DOHH2 (cell line): ENCODE measurements around the gene GOLGA3.

ENCODE experiments used
- H3F3A ChIP-seq: fragments of 200-600 bp; sonication (generic), shearing (Covaris generic); 2 replicates; pipeline ENCODE4 v1.6.0; 2016; ENCODE audit warnings: antibody characterized with exemption, mild to moderate bottlenecking; ENCODE audit not compliant: control insufficient read depth, insufficient read depth
- H3K27ac ChIP-seq: fragments of 200-600 bp; sonication (generic); 2 replicates; pipeline ENCODE4 v1.5.1; 2014; ENCODE audit warnings: low read depth, mild to moderate bottlenecking, low read length, moderate library complexity
- H3K27me3 ChIP-seq: fragments of 200-600 bp; sonication (generic); 2 replicates; pipeline ENCODE4 v1.6.1; 2014; ENCODE audit warnings: mild to moderate bottlenecking, low read length, mixed read lengths; ENCODE audit not compliant: control insufficient read depth
- H3K36me3 ChIP-seq: fragments of 200-600 bp; sonication (generic); 2 replicates; pipeline ENCODE4 v1.6.1; 2014; ENCODE audit warnings: mild to moderate bottlenecking, low read length, moderate library complexity, mixed read lengths; ENCODE audit not compliant: control insufficient read depth
- H3K4me1 ChIP-seq: fragments of 200-600 bp; sonication (generic); 2 replicates; pipeline ENCODE4 v1.6.1; 2014; ENCODE audit warnings: mild to moderate bottlenecking, low read length, mixed read lengths; ENCODE audit not compliant: control insufficient read depth
- H3K4me2 ChIP-seq: fragments of 200-600 bp; sonication (generic); 2 replicates; pipeline ENCODE4 v1.6.0; 2014; ENCODE audit warnings: mild to moderate bottlenecking, low read length, moderate library complexity
- H3K4me3 ChIP-seq: fragments of 200-600 bp; sonication (generic); 2 replicates; pipeline ENCODE4 v1.5.1; 2014; ENCODE audit warnings: mild to moderate bottlenecking, low read length, mixed read lengths
- H3K79me2 ChIP-seq: fragments of 200-600 bp; sonication (generic); 2 replicates; pipeline ENCODE4 v1.6.1; 2014; ENCODE audit warnings: mild to moderate bottlenecking, low read length, mixed read lengths; ENCODE audit not compliant: control insufficient read depth
- H3K9me2 ChIP-seq: fragments of 200-600 bp; sonication (generic); replicated peaks from 2 replicates; pipeline ENCODE4 v1.6.1; 2014; ENCODE audit warnings: mild to moderate bottlenecking, low read length, mixed read lengths; ENCODE audit not compliant: control insufficient read depth
- H3K9me3 ChIP-seq: fragments of 200-600 bp; sonication (generic); 2 replicates; pipeline ENCODE4 v1.6.1; 2014; ENCODE audit warnings: antibody characterized with exemption, low read length, mixed read lengths; ENCODE audit not compliant: control insufficient read depth, insufficient read depth
- H4K20me1 ChIP-seq: fragments of 200-600 bp; sonication (generic); 2 replicates; pipeline ENCODE4 v1.6.0; 2014; ENCODE audit warnings: low read depth, mild to moderate bottlenecking, antibody characterized with exemption, low read length, moderate library complexity; ENCODE audit not compliant: control insufficient read depth, insufficient read depth
- EZH2phosphoT487 ChIP-seq: fragments of 200-600 bp; sonication (generic); IDR thresholded peaks from 2 replicates; pipeline ENCODE4 v1.6.1; 2017; ENCODE audit warnings: borderline replicate concordance, mild to moderate bottlenecking, antibody characterized with exemption, low read length, moderate library complexity, mixed read lengths
- TF ChIP-seq, protein P1 (sequence below): fragments of 200-600 bp; sonication (generic); IDR thresholded peaks from one replicate; pipeline ENCODE4 v1.5.1; 2014; ENCODE audit warnings: antibody characterized with exemption, mild to moderate bottlenecking, low read depth, low read length; ENCODE audit not compliant: poor library complexity, severe bottlenecking

The GOLGA3 gene

GRCh38 chr12:132747395-132747794, 81.3 kb downstream of the GOLGA3 start:
- H3K79me2 ChIP-seq = peaks cover 83% of the 10 kb centered on the region

DNA sequence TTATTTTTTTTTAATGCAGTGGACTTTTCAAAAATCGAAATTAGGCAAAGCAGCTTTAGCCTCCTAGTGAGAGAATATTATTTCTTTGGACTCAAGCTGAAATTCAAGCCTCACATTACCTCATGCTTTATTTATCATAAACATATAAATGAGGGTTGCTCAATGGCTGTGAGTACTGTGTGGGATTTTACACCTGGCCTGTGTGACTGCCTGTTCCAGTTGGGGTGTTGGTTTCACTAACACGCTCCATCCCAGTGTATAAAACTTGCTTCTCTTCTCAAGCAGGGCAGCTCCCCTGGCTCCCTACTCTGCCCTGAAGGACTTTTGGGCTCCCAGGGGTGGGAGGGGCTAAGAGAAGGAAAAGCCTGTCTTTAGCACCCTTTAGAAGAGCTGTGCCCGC, 82.1 kb downstream of the GOLGA3 start:
- Histone ChIP-seq H3K4me3 (no peak overlapping the region), H4K20me1 (peaks cover 5% of the 10 kb centered on the region; the same call in 1 of the 2 replicates), H3K27me3 (no peaks in the 10 kb centered on the region), H3K9me2 (no peaks in the 10 kb centered on the region), H3K79me2 (peaks cover 84% of the 10 kb centered on the region), H3K9me3 (no peaks in the 10 kb centered on the region), H3K36me3 (peaks cover 92% of the 10 kb centered on the region), H3F3A (0 out of 2 replicates have a peak, but pooled peaks cover 4% of the 10 kb centered on the region), H3K27ac (no peak overlapping the region), H3K4me2 (no peak overlapping the region), H3K4me1 (no peaks in the 10 kb centered on the region)
- TF ChIP-seq, protein P1, sequence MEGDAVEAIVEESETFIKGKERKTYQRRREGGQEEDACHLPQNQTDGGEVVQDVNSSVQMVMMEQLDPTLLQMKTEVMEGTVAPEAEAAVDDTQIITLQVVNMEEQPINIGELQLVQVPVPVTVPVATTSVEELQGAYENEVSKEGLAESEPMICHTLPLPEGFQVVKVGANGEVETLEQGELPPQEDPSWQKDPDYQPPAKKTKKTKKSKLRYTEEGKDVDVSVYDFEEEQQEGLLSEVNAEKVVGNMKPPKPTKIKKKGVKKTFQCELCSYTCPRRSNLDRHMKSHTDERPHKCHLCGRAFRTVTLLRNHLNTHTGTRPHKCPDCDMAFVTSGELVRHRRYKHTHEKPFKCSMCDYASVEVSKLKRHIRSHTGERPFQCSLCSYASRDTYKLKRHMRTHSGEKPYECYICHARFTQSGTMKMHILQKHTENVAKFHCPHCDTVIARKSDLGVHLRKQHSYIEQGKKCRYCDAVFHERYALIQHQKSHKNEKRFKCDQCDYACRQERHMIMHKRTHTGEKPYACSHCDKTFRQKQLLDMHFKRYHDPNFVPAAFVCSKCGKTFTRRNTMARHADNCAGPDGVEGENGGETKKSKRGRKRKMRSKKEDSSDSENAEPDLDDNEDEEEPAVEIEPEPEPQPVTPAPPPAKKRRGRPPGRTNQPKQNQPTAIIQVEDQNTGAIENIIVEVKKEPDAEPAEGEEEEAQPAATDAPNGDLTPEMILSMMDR = no peak
- no peak for TF ChIP-seq EZH2phosphoT487

More at GRCh38 chr12:132747395-132747794, 81.3 kb downstream of the GOLGA3 start:
- H3K9me3 ChIP-seq = no peaks in the 10 kb centered on the region
- peaks cover 91% of the 10 kb centered on the region for H3K36me3 ChIP-seq
- no peaks in the 10 kb centered on the region for H3F3A ChIP-seq
- no peak overlapping the region for H3K4me2 ChIP-seq
- peaks cover 3% of the 10 kb centered on the region; the same call in 1 of the 2 replicates for H4K20me1 ChIP-seq
- no peaks in the 10 kb centered on the region for H3K27me3 ChIP-seq
- no peaks in the 10 kb centered on the region for H3K4me1 ChIP-seq
- no peak overlapping the region for H3K4me3 ChIP-seq
- TF ChIP-seq EZH2phosphoT487 = no peak
- TF ChIP-seq, protein P1 = no peak
- no peak overlapping the region for H3K27ac ChIP-seq
- no peaks in the 10 kb centered on the region for H3K9me2 ChIP-seq

GRCh38 chr12:132743831-132744230, 84.8 kb downstream of the GOLGA3 start:
- Histone ChIP-seq H3K4me2 (no peak overlapping the region), H3K9me3 (no peaks in the 10 kb centered on the region), H3K4me3 (no peak overlapping the region), H4K20me1 (peaks cover 5% of the 10 kb centered on the region; the same call in 1 of the 2 replicates), H3K9me2 (no peaks in the 10 kb centered on the region), H3K27ac (no peak overlapping the region), H3K27me3 (no peaks in the 10 kb centered on the region), H3F3A (0 out of 2 replicates have a peak, but pooled peaks cover 4% of the 10 kb centered on the region), H3K4me1 (no peaks in the 10 kb centered on the region), H3K79me2 (peaks cover 87% of the 10 kb centered on the region), H3K36me3 (peaks cover 95% of the 10 kb centered on the region)
- TF ChIP-seq, protein P1 = no peak
- TF ChIP-seq EZH2phosphoT487 = no peak
